ENCODE results near the gene NARS2. TPM values are rescaled to one million over a fixed set of nuclear protein-coding genes. Genes with fewer than 3 reads are reported as not detected.
"Not testable (repeated sequence)": the region's sequence is repeated elsewhere in the genome, so short reads cannot be mapped to it uniquely, and the experiment has no call there.

Gene NARS2, protein sequence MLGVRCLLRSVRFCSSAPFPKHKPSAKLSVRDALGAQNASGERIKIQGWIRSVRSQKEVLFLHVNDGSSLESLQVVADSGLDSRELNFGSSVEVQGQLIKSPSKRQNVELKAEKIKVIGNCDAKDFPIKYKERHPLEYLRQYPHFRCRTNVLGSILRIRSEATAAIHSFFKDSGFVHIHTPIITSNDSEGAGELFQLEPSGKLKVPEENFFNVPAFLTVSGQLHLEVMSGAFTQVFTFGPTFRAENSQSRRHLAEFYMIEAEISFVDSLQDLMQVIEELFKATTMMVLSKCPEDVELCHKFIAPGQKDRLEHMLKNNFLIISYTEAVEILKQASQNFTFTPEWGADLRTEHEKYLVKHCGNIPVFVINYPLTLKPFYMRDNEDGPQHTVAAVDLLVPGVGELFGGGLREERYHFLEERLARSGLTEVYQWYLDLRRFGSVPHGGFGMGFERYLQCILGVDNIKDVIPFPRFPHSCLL
- total RNA-seq (2014; rRNA removed; shearing (Covaris generic)), result 48.5 and 49.6 TPM in 2 replicates

DNA sequence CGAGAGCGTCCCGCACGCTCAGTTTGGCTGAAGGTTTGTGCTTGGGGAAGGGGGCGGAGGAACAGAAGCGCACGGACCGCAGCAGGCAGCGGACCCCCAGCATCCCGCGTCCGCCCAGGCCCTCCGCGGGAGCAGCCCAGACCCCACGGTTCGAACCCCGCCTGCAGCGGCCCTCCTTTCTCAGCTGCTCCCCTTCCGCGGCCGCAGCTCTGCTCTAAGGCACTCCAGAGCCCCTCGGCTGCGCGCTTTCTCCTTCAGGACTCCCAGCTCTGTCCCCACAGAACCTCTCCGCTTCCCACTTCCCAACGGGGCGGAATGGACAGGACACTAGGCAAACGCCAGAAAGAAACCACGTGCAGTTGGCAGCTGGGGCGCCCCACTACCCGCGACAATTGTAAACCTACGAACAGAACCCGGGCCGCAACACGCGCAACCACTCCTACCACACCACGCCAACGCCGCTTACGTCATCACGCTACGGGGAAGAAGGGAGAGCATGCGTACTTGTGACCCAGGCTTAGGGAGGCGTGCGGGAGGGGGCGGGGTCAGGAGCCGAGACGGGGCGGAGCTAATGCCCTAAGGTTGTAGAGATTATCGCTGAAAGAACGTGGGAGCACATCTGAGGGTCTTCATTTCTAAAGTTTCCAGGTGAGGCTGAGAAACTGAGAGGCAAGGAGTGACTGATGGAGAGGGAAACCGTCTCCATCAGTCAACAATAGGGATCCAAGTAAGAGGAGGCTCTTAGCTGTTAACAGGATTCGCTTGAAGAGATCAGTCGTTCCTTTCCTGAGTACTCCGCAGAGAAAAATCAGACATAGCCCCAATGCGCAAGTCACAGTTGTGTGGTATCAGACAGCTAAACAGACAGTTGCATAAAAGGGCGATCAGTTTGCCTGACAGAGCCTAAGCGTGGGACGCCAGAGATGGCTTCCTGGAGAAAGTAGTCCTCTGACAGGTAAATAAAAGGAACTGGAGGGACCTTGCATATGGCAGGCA is at the start of gene NARS2:
NARS2 (minus strand) TSS at position 479 of the 996 bp plus-strand sequence; CDS start at position 103, 376 bp downstream.
- peak; percentile 94 for DNase-seq (ENCODE audit: low spot score)

DNA sequence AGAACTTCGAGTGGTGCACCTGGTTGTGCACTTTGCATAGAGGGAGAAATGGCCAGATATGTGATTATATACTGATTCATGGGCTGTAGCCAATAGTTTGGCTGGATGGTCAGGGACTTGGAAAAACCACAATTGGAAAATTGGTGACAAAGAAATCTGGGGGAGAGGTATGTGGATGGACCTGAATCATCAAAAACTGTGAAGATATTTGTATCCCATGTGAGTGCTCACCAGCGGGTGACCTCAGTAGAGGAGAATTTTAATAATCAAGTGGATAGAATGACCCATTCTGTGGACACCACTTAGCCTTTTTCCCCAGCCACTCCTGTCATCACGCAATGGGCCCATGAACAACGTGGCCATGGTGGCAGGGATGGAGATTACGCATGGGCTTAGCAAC is 48.0 kb upstream of the NARS2 start:
- DNase-seq (ENCODE audit: low spot score), result no peak

DNA sequence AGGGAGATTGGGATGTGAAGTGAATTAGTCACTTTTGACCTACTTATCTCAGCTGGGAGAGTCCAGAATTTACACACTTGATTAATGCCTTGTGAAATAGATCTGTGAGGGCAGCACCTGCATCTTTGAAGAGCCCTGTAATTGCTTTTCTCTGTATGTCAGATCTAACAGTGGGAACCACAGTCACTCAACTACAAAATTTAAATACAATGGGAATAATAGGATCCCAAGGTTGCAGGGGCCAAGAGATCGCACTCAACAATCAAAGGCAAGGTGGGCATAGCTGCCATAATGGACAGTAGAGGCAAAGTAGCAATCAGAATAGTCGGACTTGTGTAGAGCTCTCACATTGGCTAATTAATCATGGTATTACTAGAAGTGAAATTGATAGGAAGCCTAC is 45.5 kb upstream of the NARS2 start:
- DNase-seq (ENCODE audit: low spot score), result no peak

DNA sequence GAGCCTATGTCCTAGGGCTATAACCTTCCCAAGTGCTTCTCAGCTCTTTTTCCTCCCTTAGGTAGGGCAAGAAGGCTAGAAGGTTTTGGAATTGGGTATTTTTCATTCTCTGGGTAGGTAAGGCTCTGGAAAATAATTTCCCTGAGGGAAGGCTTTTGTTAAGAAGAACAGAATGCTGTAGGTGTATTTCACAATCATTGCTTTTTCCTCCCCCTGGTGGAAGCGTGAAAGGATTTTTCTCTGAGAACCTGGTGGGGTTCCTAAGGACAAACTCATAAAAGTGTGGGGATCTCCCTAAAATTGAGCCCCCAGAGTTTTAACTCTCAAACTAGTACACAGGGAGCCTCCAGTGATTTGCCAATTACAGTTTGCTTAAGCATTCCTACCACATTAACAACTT is 41.1 kb upstream of the NARS2 start:
- DNase-seq (ENCODE audit: low spot score), result no peak

DNA sequence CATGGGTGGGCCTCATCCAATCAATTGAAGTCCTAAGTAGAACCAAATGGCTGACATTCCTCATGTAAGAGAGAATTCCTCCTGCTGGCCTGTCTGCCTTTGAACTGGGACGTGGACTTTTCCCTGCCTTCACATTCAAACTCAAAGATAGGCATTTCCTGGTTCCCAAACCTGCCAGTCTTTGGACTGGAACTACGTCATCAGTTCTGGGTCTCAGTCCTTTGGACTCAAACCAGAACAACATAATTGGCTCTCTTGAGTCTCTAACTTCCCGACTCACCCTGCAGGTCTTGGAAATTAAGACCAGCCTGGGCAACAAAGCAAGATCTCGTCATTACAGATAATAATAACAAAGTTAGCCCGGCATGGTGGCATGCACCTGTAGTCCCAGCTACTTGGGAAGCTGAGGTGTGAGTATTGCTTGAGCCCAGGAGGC is 38.7 kb upstream of the NARS2 start:
- no peak for DNase-seq (ENCODE audit: low spot score)

DNA sequence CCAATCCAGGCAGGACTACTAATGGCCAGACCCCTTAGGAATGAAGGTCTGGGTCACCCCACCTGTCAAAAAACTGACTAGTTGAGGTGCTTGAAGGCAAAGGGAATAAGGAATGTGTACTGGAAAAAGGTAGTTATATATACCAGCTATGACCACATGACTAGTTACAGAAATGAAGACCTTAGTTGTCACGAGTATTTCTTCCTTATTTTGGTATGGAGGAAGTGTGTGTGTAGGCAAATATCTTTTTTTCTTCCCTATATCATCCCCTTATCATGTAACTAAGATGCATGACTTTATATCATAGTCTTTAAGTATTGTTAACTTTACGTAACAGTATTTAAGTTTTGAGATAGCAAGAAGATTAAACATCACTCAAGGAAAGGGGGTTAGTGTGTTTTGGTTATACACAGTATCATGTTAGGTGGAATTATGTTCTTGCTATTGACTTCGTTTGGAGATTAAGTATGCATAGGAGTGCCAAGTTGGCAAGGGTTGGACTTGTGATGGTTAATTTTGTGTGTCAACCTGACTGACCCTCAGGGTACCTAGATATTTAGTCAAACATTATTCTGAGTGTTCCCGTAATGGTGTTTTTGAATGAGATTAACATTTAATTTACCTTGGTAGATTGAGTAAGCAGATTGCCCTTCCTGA is 38.2 kb upstream of the NARS2 start:
- no peak for DNase-seq (ENCODE audit: low spot score)

DNA sequence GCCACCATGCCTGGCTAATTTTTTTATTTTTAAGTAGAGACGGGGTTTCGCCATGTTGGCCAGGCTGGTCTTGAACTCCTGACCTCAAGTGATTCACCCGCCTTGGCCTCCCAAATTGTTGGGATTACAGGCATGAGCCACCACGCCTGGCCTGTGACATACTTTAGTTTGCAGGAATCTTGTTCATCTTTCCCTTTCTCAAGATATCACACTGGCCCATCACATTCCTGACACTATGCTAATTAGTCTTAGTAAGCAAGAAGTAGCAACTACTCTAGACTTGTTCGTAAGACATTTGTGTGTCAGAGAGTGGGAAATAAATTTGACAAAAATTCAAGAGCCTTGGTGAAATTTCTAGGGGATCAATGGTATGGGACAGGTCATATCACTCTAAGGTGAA is 34.7 kb upstream of the NARS2 start:
- DNase-seq (ENCODE audit: low spot score), result not testable (repeated sequence)

DNA sequence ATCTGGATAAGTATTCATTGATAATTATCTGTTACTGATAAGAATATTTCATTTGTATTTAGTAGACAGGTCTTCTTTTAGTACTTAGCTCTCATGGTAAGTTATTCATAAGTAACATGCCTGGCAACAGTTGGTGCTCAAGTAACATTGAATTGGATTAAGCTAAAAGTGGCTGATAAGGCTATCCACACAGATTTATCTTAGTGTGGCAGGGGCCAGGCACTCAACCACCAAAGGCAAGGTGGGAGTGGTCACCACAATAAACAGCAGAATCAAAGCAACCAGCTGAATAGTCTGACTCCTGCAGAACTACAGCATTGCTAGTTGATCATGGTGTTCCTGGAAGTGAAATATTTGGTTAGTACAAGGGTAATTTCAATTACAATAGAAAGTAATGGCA is 33.0 kb upstream of the NARS2 start:
- DNase-seq (ENCODE audit: low spot score), result no peak

DNA sequence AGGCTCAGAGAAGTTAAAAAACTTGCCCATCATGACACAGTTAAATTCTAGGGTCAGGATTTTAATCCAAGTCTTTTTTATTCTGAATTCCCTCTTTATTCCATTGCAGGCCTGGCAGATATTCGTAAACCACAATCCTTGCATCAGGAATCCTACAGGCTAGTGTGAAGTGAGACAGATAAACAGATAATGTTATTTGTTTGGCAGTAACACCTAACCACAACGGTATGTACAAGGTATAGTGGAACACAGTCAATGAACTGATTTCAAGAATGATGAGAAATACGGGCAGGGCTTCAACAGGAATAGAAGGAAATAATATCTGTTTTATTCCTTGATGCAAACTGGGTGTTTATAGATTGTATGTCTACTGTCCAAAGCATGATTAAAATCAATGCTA is 32.0 kb upstream of the NARS2 start:
- DNase-seq (ENCODE audit: low spot score), result no peak

DNA sequence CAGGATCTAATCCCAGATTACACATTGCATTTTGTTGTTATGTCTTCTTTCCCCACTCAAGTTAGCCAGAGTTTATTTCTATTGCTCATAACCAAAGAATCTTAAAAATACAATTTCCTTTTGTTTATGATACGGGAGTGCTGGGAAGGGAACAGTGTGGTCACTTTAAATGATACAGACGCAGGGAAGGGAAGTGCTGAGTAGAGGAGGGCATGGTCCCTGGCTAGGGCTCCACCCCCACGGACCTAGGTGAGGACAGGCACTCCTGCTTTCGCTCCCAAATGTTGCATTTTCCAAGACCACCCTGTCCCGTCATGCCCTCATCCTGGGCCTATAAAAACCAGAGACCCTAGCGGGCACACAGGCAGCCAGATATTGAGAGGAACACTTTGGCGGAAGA is 30.6 kb upstream of the NARS2 start:
- no peak for DNase-seq (ENCODE audit: low spot score)

DNA sequence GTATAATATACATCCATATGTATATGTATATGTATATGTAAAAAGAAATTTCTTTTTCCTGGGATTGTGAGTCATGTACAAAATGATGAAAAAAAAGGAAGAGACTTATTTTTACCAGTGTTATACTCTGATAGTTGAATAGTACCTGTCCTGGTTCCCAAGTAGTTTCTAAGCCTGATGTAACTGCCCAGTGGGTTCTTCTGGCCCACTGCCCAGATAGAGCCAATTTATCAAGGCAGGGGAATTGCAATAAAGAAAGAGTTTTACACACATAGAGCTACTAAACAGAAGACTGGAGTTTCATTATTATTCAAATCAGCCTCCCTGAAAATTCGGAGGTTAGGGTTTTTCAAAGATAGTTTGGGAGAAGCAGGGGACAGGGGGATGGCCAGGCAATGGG is 29.1 kb upstream of the NARS2 start:
- DNase-seq (ENCODE audit: low spot score), result no peak

DNA sequence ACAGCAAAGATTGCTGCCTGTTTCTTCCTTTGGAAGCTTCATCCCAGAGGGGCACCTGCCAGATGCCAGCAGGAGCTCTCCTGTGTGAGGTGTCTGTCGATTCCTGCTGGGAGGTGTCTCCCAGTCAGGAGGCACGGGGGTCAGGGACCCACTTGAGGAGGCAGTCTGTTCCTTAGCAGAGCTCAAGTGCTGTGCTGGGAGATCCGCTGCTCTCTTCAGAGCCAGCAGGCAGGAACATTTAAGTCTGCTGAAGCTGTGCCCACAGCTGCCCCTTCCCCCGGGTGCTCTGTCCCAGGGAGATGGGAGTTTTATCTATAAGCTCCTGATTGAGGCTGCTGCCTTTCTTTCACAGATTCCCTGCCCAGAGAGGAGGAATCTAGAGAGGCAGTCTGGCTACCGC is 28.1 kb upstream of the NARS2 start:
- not testable (repeated sequence) for DNase-seq (ENCODE audit: low spot score)

DNA sequence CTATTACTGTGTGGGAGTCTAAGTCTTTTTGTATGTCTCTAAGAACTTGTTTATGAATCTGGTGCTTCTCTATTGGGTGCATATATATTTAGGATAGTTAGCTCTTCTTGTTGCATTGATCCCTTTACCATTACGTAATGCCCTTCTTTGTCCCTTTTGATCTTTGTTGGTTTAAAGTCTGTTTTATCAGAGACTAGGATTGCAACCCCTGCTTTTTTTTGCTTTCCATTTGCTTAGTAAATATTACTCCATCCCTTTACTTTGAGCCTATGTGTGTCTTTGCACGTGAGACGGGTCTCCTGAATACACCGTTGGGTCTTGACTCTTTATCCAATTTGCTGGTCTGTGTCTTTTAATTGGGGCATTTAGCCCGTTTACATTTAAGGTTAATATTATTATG is 26.4 kb upstream of the NARS2 start:
- DNase-seq (ENCODE audit: low spot score), result not testable (repeated sequence)

DNA sequence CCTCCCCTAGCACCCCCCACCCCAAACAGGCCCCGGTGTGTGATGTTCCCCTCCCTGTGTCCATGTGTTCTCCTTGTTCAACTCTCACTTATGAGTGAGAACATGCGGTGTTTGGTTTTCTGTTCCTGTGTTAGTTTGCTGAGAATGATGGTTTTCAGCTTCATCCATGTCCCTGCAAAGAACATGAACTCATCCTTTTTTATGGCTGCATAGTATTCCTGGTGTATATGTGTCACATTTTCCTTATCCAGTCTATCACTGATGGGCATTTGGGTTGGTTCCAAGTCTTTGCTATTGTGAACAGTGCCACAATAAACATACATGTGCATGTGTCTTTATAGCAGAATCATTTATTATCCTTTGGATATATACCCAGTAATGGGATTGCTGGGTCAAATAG is 22.9 kb upstream of the NARS2 start:
- DNase-seq (ENCODE audit: low spot score), result not testable (repeated sequence)

DNA sequence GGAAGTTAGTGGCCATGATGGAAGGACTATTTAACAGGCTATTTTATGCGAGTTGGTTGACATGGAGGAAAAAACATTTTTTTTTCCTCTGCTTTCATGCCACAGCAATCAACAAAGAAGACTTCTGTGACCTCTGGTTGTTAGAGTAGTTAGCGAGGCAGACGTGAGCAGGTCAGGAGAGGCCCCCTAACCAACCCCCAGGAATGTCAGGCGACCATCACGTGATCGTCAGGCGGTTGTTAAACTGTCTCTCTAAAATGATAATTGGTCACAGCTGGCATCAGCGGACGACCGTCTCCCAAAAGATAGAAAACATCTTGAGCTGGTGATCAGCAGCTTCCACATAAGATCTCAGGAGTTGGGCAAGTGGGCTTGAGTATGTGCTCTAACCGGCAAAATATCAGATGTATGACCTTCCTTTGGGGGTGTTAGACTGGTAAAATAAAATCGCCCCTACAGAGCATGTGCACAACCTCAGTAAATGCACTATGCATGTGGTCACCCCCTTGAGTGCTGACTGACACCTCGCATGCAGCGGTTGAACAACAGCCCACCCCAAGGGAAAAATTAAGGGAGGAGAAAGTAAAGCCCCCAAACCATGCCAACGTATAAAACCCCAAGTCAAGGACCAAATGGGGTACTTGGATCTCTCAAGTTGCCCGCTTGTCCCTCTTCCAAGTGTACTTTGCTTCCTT is 20.9 kb upstream of the NARS2 start:
- DNase-seq (ENCODE audit: low spot score), result no peak

DNA sequence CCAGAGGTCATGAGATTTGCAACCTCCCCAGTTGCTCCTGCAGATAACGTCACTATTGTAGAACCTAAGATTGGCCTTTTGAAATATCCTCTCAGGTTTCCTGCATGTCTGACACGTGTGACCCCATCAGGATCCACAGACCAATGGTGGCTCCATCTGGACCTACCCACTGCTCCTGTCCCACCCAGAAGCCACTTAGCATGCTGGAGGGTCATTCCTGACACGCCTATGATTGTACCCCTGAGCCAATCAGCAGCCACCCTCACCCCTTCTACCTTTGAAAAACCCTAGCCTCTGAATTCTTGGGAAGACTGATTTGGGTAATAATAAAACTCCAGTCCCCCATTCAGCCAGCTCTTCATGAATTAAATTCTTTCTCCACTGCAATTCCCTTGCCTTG is 20.1 kb upstream of the NARS2 start:
- DNase-seq (ENCODE audit: low spot score), result no peak

DNA sequence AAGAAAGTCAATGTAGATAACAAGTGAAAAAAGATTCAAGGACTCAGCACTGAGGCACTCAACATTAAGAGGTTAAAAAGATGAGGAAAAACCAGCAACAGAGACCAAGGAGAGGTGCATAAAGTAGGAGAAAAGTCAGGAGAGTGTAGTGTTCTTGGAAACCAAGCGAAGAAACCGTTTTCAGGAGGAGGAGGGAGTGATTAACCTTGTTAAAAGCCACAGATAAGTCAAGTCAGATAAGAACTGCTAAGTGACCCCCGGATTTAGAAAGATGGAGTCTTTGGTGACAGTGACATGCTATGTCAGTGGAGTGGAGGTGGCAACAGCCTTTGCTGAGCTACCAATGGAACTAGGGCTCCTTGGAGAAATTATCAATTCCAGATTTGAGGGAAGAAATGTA is 13.9 kb upstream of the NARS2 start:
- no peak for DNase-seq (ENCODE audit: low spot score)

DNA sequence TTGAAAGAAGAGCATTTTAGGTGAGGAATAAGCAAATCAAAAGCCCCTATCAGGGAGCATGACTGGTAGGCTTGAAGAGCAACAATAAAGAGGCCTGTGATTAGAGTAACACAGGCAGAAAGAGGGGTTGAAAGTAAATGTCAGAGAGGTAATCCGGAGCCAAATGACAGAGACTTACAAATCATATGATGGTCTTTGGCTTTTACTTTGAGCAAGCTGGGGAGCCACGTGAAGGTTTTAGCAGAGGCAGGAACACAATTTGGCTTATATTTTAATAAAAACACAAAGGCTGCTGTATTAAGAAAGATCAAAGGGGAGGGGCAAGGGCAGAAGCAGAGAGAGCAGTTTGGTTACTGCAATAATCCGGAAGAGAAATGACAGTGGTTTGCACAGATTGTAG is 12.8 kb upstream of the NARS2 start:
- DNase-seq (ENCODE audit: low spot score), result no peak

DNA sequence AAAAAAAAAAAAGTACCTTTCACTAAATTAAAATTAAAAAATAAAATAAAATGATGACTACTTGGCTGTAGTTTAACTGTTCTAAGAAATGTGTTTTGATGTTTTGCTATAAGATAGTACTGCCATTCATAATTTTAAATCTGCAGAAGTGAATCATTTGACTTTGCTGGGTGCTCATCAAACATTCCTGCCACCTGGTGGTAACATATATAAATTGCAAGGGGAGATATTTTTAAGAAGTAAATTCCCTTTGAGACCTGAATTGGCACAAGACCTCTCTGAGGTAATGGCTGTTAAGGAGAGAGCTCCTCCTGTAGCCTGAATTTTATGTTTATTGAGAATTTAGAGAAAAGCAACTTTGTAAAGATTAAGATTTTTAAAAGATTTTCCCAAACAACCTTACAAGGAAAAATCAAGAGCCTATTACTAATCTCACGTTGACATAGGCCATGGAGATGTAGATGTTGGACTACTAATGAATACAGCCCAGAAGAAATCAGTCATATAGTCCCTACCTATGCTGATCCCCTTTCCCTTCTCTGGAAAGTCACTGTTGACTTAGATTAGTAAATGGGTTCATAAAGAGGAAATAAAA is 11.9 kb upstream of the NARS2 start:
- no peak for DNase-seq (ENCODE audit: low spot score)

DNA sequence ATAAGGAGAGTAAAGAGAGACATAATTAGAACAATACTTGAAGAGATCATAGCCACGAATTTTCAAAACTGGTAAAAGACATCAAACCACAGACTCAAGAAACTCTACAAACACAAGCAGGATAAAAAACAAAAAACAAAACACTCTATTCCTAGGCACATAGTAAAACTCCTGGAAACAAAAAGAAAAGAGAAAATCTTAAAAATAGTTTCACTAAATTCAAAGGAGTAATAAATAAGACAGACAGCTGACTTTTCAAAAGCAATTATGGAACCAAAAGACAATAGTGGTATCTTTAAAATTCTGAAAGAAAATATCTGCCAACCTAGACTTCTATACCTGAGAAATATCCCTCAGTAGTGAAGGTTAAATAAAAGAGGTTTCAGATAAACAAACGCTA is 9.2 kb upstream of the NARS2 start:
- DNase-seq (ENCODE audit: low spot score), result no peak

DNA sequence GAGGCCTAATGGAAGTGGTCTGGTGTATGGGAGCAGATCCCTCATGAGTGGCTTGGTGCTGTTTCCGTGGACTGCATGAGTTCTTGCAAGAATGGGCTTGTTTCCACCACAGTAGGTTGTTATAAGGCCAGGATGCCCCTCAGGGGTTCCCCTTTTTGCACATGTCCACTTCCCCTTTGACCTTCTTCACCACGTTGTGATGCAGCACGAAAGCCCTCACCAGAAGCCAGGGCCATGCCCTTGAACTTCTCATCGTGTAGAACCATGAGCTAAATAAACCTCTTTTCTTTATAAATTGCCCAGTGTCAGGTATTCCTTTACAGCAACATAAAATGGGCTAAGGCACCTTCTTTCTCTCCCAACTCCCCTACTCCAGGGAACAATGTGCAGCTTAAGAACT is 2.8 kb upstream of the NARS2 start:
- no peak for DNase-seq (ENCODE audit: low spot score)
